ENCODE data around the gene MLANA. TPM values are rescaled to one million over a fixed set of nuclear protein-coding genes. Genes with fewer than 3 reads are reported as not detected.

Gene MLANA
- total RNA-seq, 2 experiments from 2014 or later = not detected

GRCh38 chr9:5870020-5870339 is 20.7 kb upstream of the MLANA start:
- ChIA-PET POLR2A (no interaction called here), CTCF (interaction anchor here (2.8 kb wide), 1 partner anchor 37 kb away, joined by 9 read pairs; the partner anchor contains the start of gene ERMP1)
- H3K36me3 ChIP-seq (ENCODE audit: insufficient read depth, low read length) = no peaks in the 10 kb centered on the region
- ATAC-seq (ENCODE audit: poor library complexity) = no peak
- no peak overlapping the region for H3K4me3 Mint-ChIP-seq
- peaks cover 5% of the 10 kb centered on the region for H3K4me1 ChIP-seq (ENCODE audit: insufficient read depth, low read length)
- no peak for DNase-seq
- H3K27me3 ChIP-seq (ENCODE audit: control insufficient read depth in 1 of 2, insufficient read depth in 2 of 2, low read length in 2 of 2) = no peaks in the 10 kb centered on the region
- no peak for TF ChIP-seq CTCF (IDR thresholded peaks at IDR 0.05)
- H3K9me3 ChIP-seq (ENCODE audit: control insufficient read depth in 1 of 2, insufficient read depth in 1 of 2, low read length in 2 of 2) = no peaks in the 10 kb centered on the region
- no peak overlapping the region for H3K27ac Mint-ChIP-seq
- no peaks in the 10 kb centered on the region for H3K27me3 Mint-ChIP-seq
- H3K4me3 ChIP-seq (ENCODE audit: low read length) = no peak overlapping the region
- H3K27ac ChIP-seq (ENCODE audit: low read depth in 1 of 2, low read length in 2 of 2) = no peak overlapping the region
- no peaks in the 10 kb centered on the region for H3K36me3 Mint-ChIP-seq (ENCODE audit: low read depth)
- no peaks in the 10 kb centered on the region for H3K9me3 Mint-ChIP-seq
- intact Hi-C loops (cut with DNase I, micrococcal nuclease) = loop anchor here in 1 of 2 experiments (5.0 kb wide), 1 partner anchor 38 kb away; the partner anchor contains the start of gene ERMP1
- peaks cover 5% of the 10 kb centered on the region for H3K4me1 Mint-ChIP-seq (ENCODE audit: low read depth)

GRCh38 chr9:5870691-5871090 is 20.0 kb upstream of the MLANA start:
- POLR2A ChIA-PET = no interaction called here
- Mint-ChIP-seq H3K4me1 (ENCODE audit: low read depth) (peaks cover 5% of the 10 kb centered on the region), H3K27me3 (no peaks in the 10 kb centered on the region), H3K27ac (no peak overlapping the region), H3K4me3 (no peak overlapping the region), H3K36me3 (ENCODE audit: low read depth) (no peaks in the 10 kb centered on the region), H3K9me3 (no peaks in the 10 kb centered on the region)
- CTCF ChIA-PET = interaction anchor here (2.8 kb wide), 1 partner anchor 38 kb away, joined by 9 read pairs; the partner anchor contains the start of gene ERMP1
- DNase-seq (no peak), ATAC-seq (ENCODE audit: poor library complexity) (no peak)
- Histone ChIP-seq H3K27me3 (ENCODE audit: control insufficient read depth in 1 of 2, insufficient read depth in 2 of 2, low read length in 2 of 2) (no peaks in the 10 kb centered on the region), H3K4me1 (ENCODE audit: insufficient read depth, low read length) (peaks cover 5% of the 10 kb centered on the region), H3K27ac (ENCODE audit: low read depth in 1 of 2, low read length in 2 of 2) (no peak overlapping the region), H3K4me3 (ENCODE audit: low read length) (no peak overlapping the region), H3K36me3 (ENCODE audit: insufficient read depth, low read length) (no peaks in the 10 kb centered on the region), H3K9me3 (ENCODE audit: control insufficient read depth in 1 of 2, insufficient read depth in 1 of 2, low read length in 2 of 2) (no peaks in the 10 kb centered on the region)
- intact Hi-C loops (cut with DNase I, micrococcal nuclease) = loop anchor here in 1 of 2 experiments (5.0 kb wide), 1 partner anchor 38 kb away; the partner anchor contains the start of gene ERMP1
- no peak for TF ChIP-seq CTCF (IDR thresholded peaks at IDR 0.05)

GRCh38 chr9:5871785-5872184 is 18.9 kb upstream of the MLANA start:
- Mint-ChIP-seq H3K27ac (no peak overlapping the region), H3K36me3 (ENCODE audit: low read depth) (no peaks in the 10 kb centered on the region), H3K4me3 (no peak overlapping the region), H3K27me3 (no peaks in the 10 kb centered on the region), H3K9me3 (no peaks in the 10 kb centered on the region), H3K4me1 (ENCODE audit: low read depth) (peaks cover 5% of the 10 kb centered on the region)
- Histone ChIP-seq H3K36me3 (ENCODE audit: insufficient read depth, low read length) (peaks cover under 1% of the 10 kb centered on the region), H3K4me3 (ENCODE audit: low read length) (no peak overlapping the region), H3K9me3 (ENCODE audit: control insufficient read depth in 1 of 2, insufficient read depth in 1 of 2, low read length in 2 of 2) (no peaks in the 10 kb centered on the region), H3K4me1 (ENCODE audit: insufficient read depth, low read length) (peaks cover 5% of the 10 kb centered on the region), H3K27ac (ENCODE audit: low read depth in 1 of 2, low read length in 2 of 2) (no peak overlapping the region), H3K27me3 (ENCODE audit: control insufficient read depth in 1 of 2, insufficient read depth in 2 of 2, low read length in 2 of 2) (no peaks in the 10 kb centered on the region)
- DNase-seq = no peak
- ChIA-PET POLR2A (interaction anchor here (0.6 kb wide), 1 partner anchor 129 kb away, joined by 3 read pairs; no protein-coding TSS in a partner anchor), CTCF (no interaction called here)
- no peak for ATAC-seq (ENCODE audit: poor library complexity)
- TF ChIP-seq CTCF (IDR thresholded peaks at IDR 0.05) = no peak
- intact Hi-C loops (cut with DNase I, micrococcal nuclease) = loop anchor here in 1 of 2 experiments (5.0 kb wide), 1 partner anchor 39 kb away; the partner anchor contains the start of gene ERMP1
